H1 (cell line): ENCODE measurements around the gene CCDC28A. TPM values are rescaled to one million over a fixed set of nuclear protein-coding genes. Genes with fewer than 3 reads are reported as not detected.

Experiments used
- CTCF ChIA-PET: fragments of 300-600 bp; sonication (Branson Sonifier 250); formaldehyde crosslinking; loops from one replicate; lab custom pipeline; 2021; ENCODE audit not compliant: partially characterized antibody; lab: Charles Lee
- POLR2A ChIA-PET: fragments of 300-600 bp; sonication (Branson Sonifier 250); formaldehyde crosslinking; loops from one replicate; lab custom pipeline; 2021; ENCODE audit warnings: inconsistent platforms; ENCODE audit not compliant: partially characterized antibody; lab: Charles Lee
- DNase-seq, 2 experiments: peaks; one replicate each; pipeline versions ENCODE4 v3.0.0 to v3.0.0-alpha.2; 2010 to 2022; ENCODE audit warnings: low spot score in 2 of 2, low read depth in 1 of 2, mixed read lengths in 1 of 2
- FAIRE-seq: peaks from 2 replicates; lab custom pipeline; 2011; peaks lifted over from hg19 to GRCh38; lab: Jason Lieb, UNC
- H2AFZ ChIP-seq: 2 replicates; pipeline ENCODE4 v1.8.1; 2012; ENCODE audit warnings: low read length, inconsistent platforms
- H2AK5ac ChIP-seq: 2 replicates; pipeline ENCODE4 v1.6.1; 2013; ENCODE audit warnings: low read depth, low read length
- H2BK120ac ChIP-seq: replicated peaks from 2 replicates; pipeline ENCODE3; 2013; ENCODE audit warnings: low read depth, low read length, inconsistent platforms
- H2BK12ac ChIP-seq: 2 replicates; pipeline ENCODE4 v1.6.1; 2013; ENCODE audit warnings: low read depth, low read length
- H2BK15ac ChIP-seq: 2 replicates; pipeline ENCODE4 v1.6.1; 2013; ENCODE audit warnings: low read length
- H2BK20ac ChIP-seq: 2 replicates; pipeline ENCODE4 v1.6.1; 2013; ENCODE audit warnings: low read length
- H2BK5ac ChIP-seq: 2 replicates; pipeline ENCODE4 v1.6.1; 2013; ENCODE audit warnings: low read depth, low read length
- H3K14ac ChIP-seq: 2 replicates; pipeline ENCODE4 v1.6.1; 2013; ENCODE audit warnings: inconsistent platforms; ENCODE audit not compliant: insufficient read length
- H3K18ac ChIP-seq: 2 replicates; pipeline ENCODE4 v1.6.1; 2013; ENCODE audit warnings: low read length; ENCODE audit errors: extremely low read depth
- H3K23ac ChIP-seq: 2 replicates; pipeline ENCODE4 v1.6.1; 2013; ENCODE audit warnings: inconsistent platforms; ENCODE audit not compliant: insufficient read length
- H3K23me2 ChIP-seq: 2 replicates; pipeline ENCODE4 v1.6.1; 2013; ENCODE audit warnings: low read depth, low read length
- H3K27ac ChIP-seq: 2 replicates; pipeline ENCODE4 v1.6.1; 2011; ENCODE audit warnings: low read depth, low read length, inconsistent platforms
- H3K27me3 ChIP-seq, 4 experiments: replicated peaks in 1 of 4; 1 replicate in 1 of 4; 2 replicates in 3 of 4; pipeline versions ENCODE4 v1.6.1 to v1.8.1; 2011 to 2013; ENCODE audit warnings: low read length in 3 of 4, mild to moderate bottlenecking in 3 of 4, inconsistent platforms in 2 of 4, mixed read lengths in 2 of 4, moderate library complexity in 1 of 4; ENCODE audit not compliant: control insufficient read depth in 3 of 4, insufficient read depth in 3 of 4; ENCODE audit errors: extremely low read depth in 1 of 4
- H3K36me3 ChIP-seq, 4 experiments: 2 replicates each; pipeline versions ENCODE4 v1.6.1 to v1.8.1; 2011 to 2013; ENCODE audit warnings: mild to moderate bottlenecking in 4 of 4, low read length in 3 of 4, moderate library complexity in 2 of 4, control low read depth in 1 of 4, inconsistent platforms in 1 of 4; ENCODE audit not compliant: insufficient read depth in 4 of 4, control insufficient read depth in 2 of 4
- H3K4ac ChIP-seq: replicated peaks from 2 replicates; pipeline ENCODE3; 2013; ENCODE audit warnings: low read length, low read depth, mixed read lengths, inconsistent platforms; ENCODE audit not compliant: insufficient read length
- H3K4me1 ChIP-seq, 4 experiments: replicated peaks in 1 of 4; 1 replicate in 1 of 4; 2 replicates in 3 of 4; pipeline versions ENCODE4 v1.6.1 to v1.8.1; 2011 to 2013; ENCODE audit warnings: low read length in 3 of 4, inconsistent platforms in 2 of 4, mixed read lengths in 1 of 4; ENCODE audit not compliant: insufficient read depth in 4 of 4, control insufficient read depth in 3 of 4
- H3K4me2 ChIP-seq, 2 experiments: 2 replicates each; pipeline versions ENCODE4 v1.6.1 to v1.8.1; 2011 to 2013; ENCODE audit warnings: low read depth in 2 of 2, low read length in 2 of 2, control low read depth in 1 of 2, inconsistent platforms in 1 of 2, mild to moderate bottlenecking in 1 of 2; ENCODE audit not compliant: insufficient read depth in 1 of 2
- H3K4me3 ChIP-seq, 4 experiments: fragments of 200-600, 300-600 bp in 1 of 4; sonication (generic), shearing (Covaris generic), sonication (Bioruptor Twin) in 1 of 4; 2 replicates each; pipeline versions ENCODE4 v1.5.1 to v1.8.1; 2011 to 2016; ENCODE audit warnings: low read length in 4 of 4, low read depth in 3 of 4, control low read depth in 2 of 4, inconsistent platforms in 2 of 4, mild to moderate bottlenecking in 2 of 4, mixed read lengths in 1 of 4, moderate library complexity in 1 of 4; ENCODE audit not compliant: insufficient read depth in 2 of 4; ENCODE audit errors: extremely low read depth in 1 of 4
- H3K56ac ChIP-seq: replicated peaks from 2 replicates; pipeline ENCODE3; 2013; ENCODE audit warnings: low read depth, mild to moderate bottlenecking, mixed read lengths, low read length, inconsistent platforms; ENCODE audit not compliant: insufficient read length
- H3K79me1 ChIP-seq: 2 replicates; pipeline ENCODE4 v1.6.1; 2013; ENCODE audit warnings: low read depth, low read length, control low read depth
- H3K79me2 ChIP-seq, 2 experiments: 2 replicates each; pipeline versions ENCODE4 v1.6.1 to v1.8.1; 2012 to 2013; ENCODE audit warnings: low read length in 2 of 2, mild to moderate bottlenecking in 2 of 2, inconsistent platforms in 1 of 2; ENCODE audit not compliant: insufficient read depth in 2 of 2, control insufficient read depth in 1 of 2
- H3K9ac ChIP-seq, 4 experiments: replicated peaks in 1 of 4; 1 replicate in 1 of 4; 2 replicates in 3 of 4; pipeline versions ENCODE4 v1.6.1 to v1.8.1; 2011 to 2013; ENCODE audit warnings: low read depth in 3 of 4, low read length in 3 of 4, control low read depth in 2 of 4, mild to moderate bottlenecking in 2 of 4, moderate library complexity in 2 of 4, inconsistent platforms in 1 of 4; ENCODE audit errors: extremely low read depth in 1 of 4
- H3K9me3 ChIP-seq, 2 experiments: 2 replicates each; pipeline versions ENCODE4 v1.6.1 to v1.8.1; 2012 to 2013; ENCODE audit warnings: mild to moderate bottlenecking in 2 of 2, moderate library complexity in 2 of 2, control low read depth in 1 of 2, inconsistent platforms in 1 of 2, low read depth in 1 of 2, low read length in 1 of 2, mixed read lengths in 1 of 2; ENCODE audit not compliant: insufficient read depth in 2 of 2
- H4K20me1 ChIP-seq, 2 experiments: replicated peaks in 1 of 2; 2 replicates each; pipeline versions ENCODE3 to v1.8.1; 2011 to 2013; ENCODE audit warnings: inconsistent platforms in 2 of 2, low read length in 2 of 2, mild to moderate bottlenecking in 1 of 2; ENCODE audit not compliant: insufficient read depth in 2 of 2, control insufficient read depth in 1 of 2
- H4K5ac ChIP-seq: 2 replicates; pipeline ENCODE4 v1.6.1; 2013; ENCODE audit warnings: low read length, low read depth, mixed read lengths, inconsistent platforms; ENCODE audit not compliant: insufficient read length
- H4K8ac ChIP-seq: 2 replicates; pipeline ENCODE4 v1.8.0; 2013; ENCODE audit warnings: mild to moderate bottlenecking, moderate library complexity, low read length, inconsistent platforms; ENCODE audit not compliant: insufficient read depth; ENCODE audit errors: extremely low read depth
- H4K91ac ChIP-seq: replicated peaks from 2 replicates; pipeline ENCODE3; 2013; ENCODE audit warnings: low read length, mixed read lengths, inconsistent platforms; ENCODE audit not compliant: insufficient read length
- ASH2L ChIP-seq: fragments of 200-600, 300-600 bp; sonication (generic); IDR thresholded peaks from one replicate; pipeline ENCODE4 v1.7.1; 2017; ENCODE audit warnings: low read length
- CHD1 ChIP-seq: IDR thresholded peaks from 2 replicates; pipeline ENCODE4 v1.6.1; 2012; ENCODE audit warnings: low read depth, low read length, improper control_type of control experiment
- CHD2 ChIP-seq: IDR thresholded peaks from 2 replicates; pipeline ENCODE4 v1.6.1; 2012; ENCODE audit warnings: low read length, improper control_type of control experiment
- E2F6 ChIP-seq: IDR thresholded peaks from 2 replicates; pipeline ENCODE4 v1.6.1; 2012; ENCODE audit warnings: inconsistent platforms
- EZH2 ChIP-seq: fragments of 200-600 bp; sonication (generic); IDR thresholded peaks from 2 replicates; pipeline ENCODE4 v1.7.1; 2012; ENCODE audit warnings: low read depth, mild to moderate bottlenecking, moderate library complexity, low read length, inconsistent platforms; ENCODE audit not compliant: severe bottlenecking
- FOSL1 ChIP-seq: IDR thresholded peaks from 2 replicates; pipeline ENCODE4 v1.6.1; 2011; ENCODE audit warnings: mild to moderate bottlenecking, low read depth, low read length, moderate library complexity; ENCODE audit not compliant: insufficient read depth
- MAFK ChIP-seq: IDR thresholded peaks from 2 replicates; pipeline ENCODE4 v1.6.1; 2012; ENCODE audit warnings: low read depth, mild to moderate bottlenecking, improper control_type of control experiment, low read length
- SP2 ChIP-seq: IDR thresholded peaks from 2 replicates; pipeline ENCODE4 v1.6.1; 2012; ENCODE audit warnings: mild to moderate bottlenecking, low read length, inconsistent platforms
- WGBS, 2 experiments: shearing (Covaris generic) in 1 of 2; methylation state at CpG; one replicate each; pipeline versions ENCODE4 v1.1.6 to v1.1.7; 2013 to 2015; ENCODE audit warnings: low lambda C conversion rate in 2 of 2, mixed read lengths in 2 of 2, inconsistent platforms in 1 of 2, low coverage in 1 of 2, missing lambda C conversion rate in 1 of 2; ENCODE audit not compliant: insufficient replicate concordance in 2 of 2, insufficient coverage in 1 of 2, insufficient read length in 1 of 2; ENCODE audit errors: extremely low coverage in 1 of 2, missing lambda C conversion rate in 1 of 2; 5-methylcytosine and 5-hydroxymethylcytosine counted together
- polyA plus RNA-seq, 7 experiments: library from polyadenylated mRNA; depleted of rRNA in 3 of 7; stranded (reverse) in 5 of 7; unstranded in 2 of 7; fragments of >200 nt in 5 of 7; fragments of 200-250 nt in 2 of 7; gene quantifications; 1 replicate in 5 of 7; 2 replicates in 1 of 7; 4 replicates in 1 of 7; pipeline versions ENCODE4 v1.2.1 to v1.2.3, GENCODE V29; 2011 to 2013; ENCODE audit warnings: missing spikeins in 2 of 7, mixed read lengths in 2 of 7
- total RNA-seq: library from RNA; stranded (reverse); fragmentation: NEBNext Ultra II Directional; extraction: Animal tissue kit (Norgen Biotek cat#: 25700); gene quantifications from 2 replicates; pipeline ENCODE4 v1.2.1, GENCODE V29; 2021

The CCDC28A gene
- total and polyA plus RNA-seq, 2 of the 8 experiments (the other 6 are each of a cell fraction or from before 2014, with no cell fraction given), result 9.6 to 12.1 TPM

GRCh38 chr6:138728662-138729061 lies 44.9 kb upstream of the CCDC28A start:
- TF ChIP-seq E2F6 (no peak), SP2 (no peak), ASH2L (no peak), EZH2 (no peak), MAFK (no peak), CHD2 (no peak), CHD1 (no peak), FOSL1 (no peak)

More at GRCh38 chr6:138728662-138729061, 44.9 kb upstream of the CCDC28A start:
- Histone ChIP-seq H4K8ac (no peak overlapping the region), H3K79me2 (no peaks in the 10 kb centered on the region), H2BK12ac (no peak overlapping the region), H3K9me3 (no peaks in the 10 kb centered on the region), H2BK5ac (no peak overlapping the region), H2BK120ac (no peak overlapping the region), H3K79me1 (no peaks in the 10 kb centered on the region), H3K4me3 (no peak overlapping the region), H2AFZ (no peak overlapping the region), H3K27me3 (no peaks in the 10 kb centered on the region), H3K14ac (no peak overlapping the region), H3K4me1 (no peaks in the 10 kb centered on the region), H2BK15ac (no peak overlapping the region), H4K91ac (no peak overlapping the region), H2AK5ac (no peak overlapping the region), H3K27ac (no peak overlapping the region), H3K4ac (no peak overlapping the region), H3K9ac (no peak overlapping the region), H4K5ac (no peak overlapping the region), H3K4me2 (no peak overlapping the region), H4K20me1 (no peaks in the 10 kb centered on the region), H3K56ac (no peak overlapping the region), H3K18ac (no peak overlapping the region), H3K36me3 (no peaks in the 10 kb centered on the region), H3K23ac (no peak overlapping the region), H2BK20ac (no peak overlapping the region), H3K23me2 (no peaks in the 10 kb centered on the region)
- CTCF ChIA-PET, result interaction anchor here (1.4 to 2.0 kb wide), 2 partner anchors 24 to 138 kb away, joined by 3 to 5 read pairs; no protein-coding TSS in a partner anchor
- POLR2A ChIA-PET, result no interaction called here
- FAIRE-seq, result no peak
- DNase-seq, result no peak
- 90% methylated on average over 2 of the region's 2 CpGs; no CpG with 5 or more reads in 1 of the 2 experiments for WGBS, 2 experiments
